SJSA1 (cell line): Measurements from ENCODE around the gene ATP5F1E. TPM values are rescaled to one million over a fixed set of nuclear protein-coding genes. Genes with fewer than 3 reads are reported as not detected.
"Not testable (repeated sequence)": the region's sequence is repeated elsewhere in the genome, so short reads cannot be mapped to it uniquely, and the experiment has no call there.

Experiments used
- DNase-seq, 2 experiments: peaks; one replicate each; pipeline ENCODE4 v3.0.0-alpha.2; 2015 to 2020; ENCODE audit warnings: low spot score in 2 of 2, low read depth in 1 of 2
- H3K27ac ChIP-seq: fragments of 250-450 bp; sonication (Bioruptor Pico); 2 replicates; pipeline ENCODE4 v1.5.1; 2020; ENCODE audit warnings: mild to moderate bottlenecking, moderate library complexity
- H3K27me3 ChIP-seq: fragments of 250-450 bp; sonication (Bioruptor Pico); replicated peaks from 2 replicates; pipeline ENCODE4 v1.5.1; 2020; ENCODE audit warnings: mild to moderate bottlenecking, moderate library complexity
- H3K36me3 ChIP-seq: fragments of 250-450 bp; sonication (Bioruptor Pico); 2 replicates; pipeline ENCODE4 v1.5.1; 2020; ENCODE audit warnings: mild to moderate bottlenecking
- H3K4me1 ChIP-seq: fragments of 250-450 bp; sonication (Bioruptor Pico); replicated peaks from 2 replicates; pipeline ENCODE4 v1.6.1; 2021; ENCODE audit warnings: mild to moderate bottlenecking
- H3K4me3 ChIP-seq: fragments of 250-450 bp; sonication (Bioruptor Pico); 2 replicates; pipeline ENCODE4 v1.5.1; 2020; ENCODE audit warnings: mild to moderate bottlenecking
- H3K9me3 ChIP-seq: fragments of 250-450 bp; sonication (Bioruptor Pico); replicated peaks from 2 replicates; pipeline ENCODE4 v1.5.1; 2020; ENCODE audit warnings: mild to moderate bottlenecking
- total RNA-seq: library from RNA; depleted of rRNA; stranded (reverse); fragments of >200 nt; shearing (Covaris generic); gene quantifications from 2 replicates; pipeline ENCODE4 v1.2.3, GENCODE V29; 2014

ATP5F1E gene
- total RNA-seq, 1 experiment from 2014 or later, result 47.4 TPM

GRCh38 chr20:59051666-59052185 is 19.6 kb upstream of the ATP5F1E start:
- Histone ChIP-seq H3K27me3 (peaks cover 22% of the 10 kb centered on the region), H3K9me3 (no peaks in the 10 kb centered on the region), H3K4me1 (peaks cover 12% of the 10 kb centered on the region), H3K36me3 (no peaks in the 10 kb centered on the region), H3K4me3 (no peak overlapping the region), H3K27ac (no peak overlapping the region)
- no peak for DNase-seq

- Histone ChIP-seq H3K9me3 (no peaks in the 10 kb centered on the region), H3K36me3 (no peaks in the 10 kb centered on the region), H3K27me3 (peaks cover 20% of the 10 kb centered on the region), H3K4me1 (peaks cover 12% of the 10 kb centered on the region), H3K4me3 (no peak overlapping the region), H3K27ac (no peak overlapping the region)
- DNase-seq, result no peak
These were observed 18.3 kb upstream of the ATP5F1E start for GRCh38 chr20:59050437-59050836.

GRCh38 chr20:59048681-59049030 is 16.5 kb upstream of the ATP5F1E start:
- no peaks in the 10 kb centered on the region for H3K36me3 ChIP-seq
- DNase-seq, result no peak
- H3K9me3 ChIP-seq, result no peaks in the 10 kb centered on the region
- peaks cover 16% of the 10 kb centered on the region for H3K4me1 ChIP-seq
- H3K27ac ChIP-seq, result no peak overlapping the region
- H3K4me3 ChIP-seq, result no peak overlapping the region
- peaks cover 12% of the 10 kb centered on the region for H3K27me3 ChIP-seq

GRCh38 chr20:59047938-59048680 is 16.0 kb upstream of the ATP5F1E start:
- peak in 1 of 2 experiments; percentile 32 for DNase-seq
- Histone ChIP-seq H3K4me1 (peaks cover 21% of the 10 kb centered on the region), H3K27me3 (peaks cover 9% of the 10 kb centered on the region), H3K27ac (no peak overlapping the region), H3K9me3 (no peaks in the 10 kb centered on the region), H3K4me3 (no peak overlapping the region), H3K36me3 (no peaks in the 10 kb centered on the region)

GRCh38 chr20:59046862-59047261 is 14.7 kb upstream of the ATP5F1E start:
- no peaks in the 10 kb centered on the region for H3K9me3 ChIP-seq
- DNase-seq, result no peak
- 0 out of 2 replicates have a peak overlapping the region, but pooled peaks have one; percentile 12 for H3K27ac ChIP-seq
- peaks cover 27% of the 10 kb centered on the region for H3K4me1 ChIP-seq
- no peak overlapping the region for H3K4me3 ChIP-seq
- H3K27me3 ChIP-seq, result no peaks in the 10 kb centered on the region; the same call in 1 of the 2 replicates
- H3K36me3 ChIP-seq, result peaks cover 6% of the 10 kb centered on the region; the same call in 1 of the 2 replicates

- no peak for DNase-seq
- Histone ChIP-seq H3K9me3 (no peaks in the 10 kb centered on the region), H3K27ac (no peak overlapping the region)
These were observed 12.7 kb upstream of the ATP5F1E start for GRCh38 chr20:59044796-59045195.

GRCh38 chr20:59044295-59044694 is 12.2 kb upstream of the ATP5F1E start:
- Histone ChIP-seq H3K4me1 (peaks cover 36% of the 10 kb centered on the region), H3K27me3 (no peaks in the 10 kb centered on the region), H3K36me3 (peaks cover 29% of the 10 kb centered on the region), H3K9me3 (no peaks in the 10 kb centered on the region), H3K27ac (no peak overlapping the region), H3K4me3 (no peak overlapping the region)
- DNase-seq, result no peak

More at GRCh38 chr20:59044796-59045195, 12.7 kb upstream of the ATP5F1E start:
- no peak overlapping the region for H3K4me3 ChIP-seq
- H3K4me1 ChIP-seq, result peaks cover 36% of the 10 kb centered on the region
- H3K27me3 ChIP-seq, result no peaks in the 10 kb centered on the region
- peaks cover 24% of the 10 kb centered on the region for H3K36me3 ChIP-seq

- DNase-seq, result peak in 1 of 2 experiments; percentile 30
- H3K36me3 ChIP-seq, result peaks cover 32% of the 10 kb centered on the region
- no peak overlapping the region for H3K4me3 ChIP-seq
- peaks cover 36% of the 10 kb centered on the region for H3K4me1 ChIP-seq
- peak overlapping the region; percentile 28 for H3K27ac ChIP-seq
- H3K27me3 ChIP-seq, result no peaks in the 10 kb centered on the region
- H3K9me3 ChIP-seq, result no peaks in the 10 kb centered on the region
These were observed 11.6 kb upstream of the ATP5F1E start for GRCh38 chr20:59043698-59044097.

- Histone ChIP-seq H3K4me3 (peak overlapping the region; percentile 79), H3K27ac (peak overlapping the region; percentile 28), H3K36me3 (peaks cover 35% of the 10 kb centered on the region), H3K4me1 (peaks cover 31% of the 10 kb centered on the region), H3K27me3 (no peaks in the 10 kb centered on the region), H3K9me3 (no peaks in the 10 kb centered on the region)
- DNase-seq, result peak; percentile 90 to 92
These were observed 10.9 kb upstream of the ATP5F1E start for GRCh38 chr20:59042796-59043631.

- Histone ChIP-seq H3K9me3 (no peaks in the 10 kb centered on the region), H3K27me3 (no peaks in the 10 kb centered on the region), H3K4me3 (peak within 1 kb of the TSS; percentile 79), H3K27ac (peak within 1 kb of the TSS; percentile 39), H3K36me3 (peaks cover 42% of the 10 kb centered on the region), H3K4me1 (peaks cover 24% of the 10 kb centered on the region)
- DNase-seq, result no peak
These were observed 10.1 kb upstream of the ATP5F1E start, which contains the start of gene PRELID3B for GRCh38 chr20:59042151-59042795. TSS of gene PRELID3B (minus strand) at chr20:59042786. CDS start at chr20:59042730, 56 bp downstream.

GRCh38 chr20:59041487-59041886 is 9.4 kb upstream of the ATP5F1E start:
- H3K27ac ChIP-seq, DNase-seq, H3K9me3 ChIP-seq, H3K27me3 ChIP-seq: not testable (repeated sequence)
- peak overlapping the region; percentile 79 for H3K4me3 ChIP-seq
- H3K36me3 ChIP-seq, result peaks cover 50% of the 10 kb centered on the region
- peaks cover 24% of the 10 kb centered on the region for H3K4me1 ChIP-seq

- Histone ChIP-seq H3K9me3 (no peaks in the 10 kb centered on the region), H3K4me1 (peaks cover 24% of the 10 kb centered on the region), H3K27me3 (no peaks in the 10 kb centered on the region), H3K36me3 (peaks cover 58% of the 10 kb centered on the region), H3K27ac (no peak overlapping the region), H3K4me3 (no peak overlapping the region)
- no peak for DNase-seq
These were observed 8.5 kb upstream of the ATP5F1E start for GRCh38 chr20:59040667-59041066.

GRCh38 chr20:59039233-59039632 is 7.1 kb upstream of the ATP5F1E start:
- no peak overlapping the region for H3K4me3 ChIP-seq
- peaks cover 67% of the 10 kb centered on the region for H3K36me3 ChIP-seq
- H3K27me3 ChIP-seq, result no peaks in the 10 kb centered on the region
- no peaks in the 10 kb centered on the region for H3K9me3 ChIP-seq
- no peak for DNase-seq
- H3K4me1 ChIP-seq, result peaks cover 24% of the 10 kb centered on the region
- no peak overlapping the region for H3K27ac ChIP-seq
